Fibroblast of lung (primary cell): Measurements from ENCODE around the gene CLMN.

Source experiments
- EZH2 ChIP-seq: IDR thresholded peaks from 2 replicates; pipeline ENCODE4 v1.5.1; 2012; ENCODE audit warnings: low read length, control low read depth, mild to moderate bottlenecking; ENCODE audit errors: missing control alignments
- TF ChIP-seq, protein P1 (sequence below), 2 donors: IDR thresholded peaks in 1 of 2; conservative IDR thresholded peaks in 1 of 2; 1 replicate in 1 of 2; 2 replicates in 1 of 2; pipeline ENCODE4 v1.5.1; 2011 to 2012; ENCODE audit warnings: low read length in 2 of 2, control low read depth in 1 of 2, inconsistent platforms in 1 of 2, low read depth in 1 of 2, mild to moderate bottlenecking in 1 of 2

DNA sequence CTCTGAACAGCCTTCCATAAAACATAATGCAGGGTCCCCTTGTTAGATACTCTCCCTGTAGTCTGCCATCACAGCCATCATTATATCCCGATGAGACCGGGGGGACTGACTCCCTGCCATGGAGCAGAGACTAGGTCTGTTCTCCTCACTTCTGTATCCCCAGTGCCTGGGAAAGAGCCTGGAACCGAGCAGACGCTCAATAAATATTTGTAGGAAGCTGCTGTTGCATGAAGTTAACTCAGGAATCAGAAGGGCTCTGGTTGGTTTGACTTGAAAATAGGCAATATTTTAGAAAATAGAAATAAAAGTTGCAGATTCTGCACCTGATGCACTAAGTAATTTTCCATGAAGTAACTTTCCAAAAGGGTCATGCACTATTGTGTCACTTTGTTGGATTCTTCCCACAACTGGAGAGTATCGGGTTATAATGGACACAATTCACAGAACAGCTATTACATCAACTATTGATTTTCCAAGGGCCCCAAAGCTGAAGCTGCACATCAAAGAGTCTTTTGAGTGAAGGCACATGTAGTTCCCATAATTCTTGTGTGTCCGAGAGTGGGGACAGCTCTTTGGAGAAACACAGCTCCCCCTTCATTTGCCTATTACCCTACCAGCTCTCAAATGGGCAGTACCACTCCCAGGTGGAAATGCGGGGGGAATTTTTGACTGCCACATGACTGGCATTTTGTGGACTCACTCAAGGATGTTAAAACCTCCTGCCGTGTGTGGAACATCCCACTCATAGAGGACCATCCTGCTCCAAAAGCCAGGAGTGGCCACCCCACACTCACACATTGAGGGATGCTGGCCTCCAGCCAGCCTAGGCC, 18.8 kb downstream of the CLMN start:
- TF ChIP-seq, protein P1, sequence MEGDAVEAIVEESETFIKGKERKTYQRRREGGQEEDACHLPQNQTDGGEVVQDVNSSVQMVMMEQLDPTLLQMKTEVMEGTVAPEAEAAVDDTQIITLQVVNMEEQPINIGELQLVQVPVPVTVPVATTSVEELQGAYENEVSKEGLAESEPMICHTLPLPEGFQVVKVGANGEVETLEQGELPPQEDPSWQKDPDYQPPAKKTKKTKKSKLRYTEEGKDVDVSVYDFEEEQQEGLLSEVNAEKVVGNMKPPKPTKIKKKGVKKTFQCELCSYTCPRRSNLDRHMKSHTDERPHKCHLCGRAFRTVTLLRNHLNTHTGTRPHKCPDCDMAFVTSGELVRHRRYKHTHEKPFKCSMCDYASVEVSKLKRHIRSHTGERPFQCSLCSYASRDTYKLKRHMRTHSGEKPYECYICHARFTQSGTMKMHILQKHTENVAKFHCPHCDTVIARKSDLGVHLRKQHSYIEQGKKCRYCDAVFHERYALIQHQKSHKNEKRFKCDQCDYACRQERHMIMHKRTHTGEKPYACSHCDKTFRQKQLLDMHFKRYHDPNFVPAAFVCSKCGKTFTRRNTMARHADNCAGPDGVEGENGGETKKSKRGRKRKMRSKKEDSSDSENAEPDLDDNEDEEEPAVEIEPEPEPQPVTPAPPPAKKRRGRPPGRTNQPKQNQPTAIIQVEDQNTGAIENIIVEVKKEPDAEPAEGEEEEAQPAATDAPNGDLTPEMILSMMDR (conservative IDR thresholded peaks at IDR 0.05 in 1 of 2, IDR thresholded peaks at IDR 0.05 in 1 of 2; ENCODE audit: low read depth in 1 of 2, low read length in 2 of 2) = no peak
- TF ChIP-seq EZH2 = no peak
